Fibroblast of lung (primary cell): ENCODE results near the gene TNFRSF1A.

Experiments used
- CTCF ChIP-seq, 2 donors: IDR thresholded peaks in 1 of 2; conservative IDR thresholded peaks in 1 of 2; 1 replicate in 1 of 2; 2 replicates in 1 of 2; pipeline ENCODE4 v1.5.1; 2011 to 2012; ENCODE audit warnings: low read length in 2 of 2, control low read depth in 1 of 2, inconsistent platforms in 1 of 2, low read depth in 1 of 2, mild to moderate bottlenecking in 1 of 2
- EZH2 ChIP-seq: IDR thresholded peaks from 2 replicates; pipeline ENCODE4 v1.5.1; 2012; ENCODE audit warnings: low read length, control low read depth, mild to moderate bottlenecking; ENCODE audit errors: missing control alignments

DNA sequence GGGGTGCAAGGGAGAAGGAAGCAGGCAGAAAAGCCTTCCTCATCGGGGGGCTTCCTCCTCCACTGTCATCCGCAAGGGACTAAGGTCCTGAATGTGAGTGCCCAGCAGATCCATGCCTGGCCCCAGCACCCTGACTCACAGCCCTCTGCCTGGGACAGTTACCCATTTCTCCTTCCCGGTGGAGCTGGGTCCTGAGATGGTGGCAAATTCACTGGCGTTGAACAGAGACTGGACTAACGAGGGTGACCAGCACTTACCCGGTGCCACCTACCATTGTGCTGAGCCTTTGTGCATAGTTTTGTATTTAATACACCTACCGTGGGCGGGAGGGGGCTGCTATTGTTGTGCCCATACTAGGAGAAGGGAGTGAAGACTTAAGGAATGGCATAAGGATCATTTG, 62.2 kb downstream of the TNFRSF1A start:
- no peak for TF ChIP-seq CTCF (conservative IDR thresholded peaks at IDR 0.05 in 1 of 2, IDR thresholded peaks at IDR 0.05 in 1 of 2; ENCODE audit: low read depth in 1 of 2, low read length in 2 of 2)
- no peak for TF ChIP-seq EZH2
